Measurements from ENCODE around the gene GPR183.

DNA sequence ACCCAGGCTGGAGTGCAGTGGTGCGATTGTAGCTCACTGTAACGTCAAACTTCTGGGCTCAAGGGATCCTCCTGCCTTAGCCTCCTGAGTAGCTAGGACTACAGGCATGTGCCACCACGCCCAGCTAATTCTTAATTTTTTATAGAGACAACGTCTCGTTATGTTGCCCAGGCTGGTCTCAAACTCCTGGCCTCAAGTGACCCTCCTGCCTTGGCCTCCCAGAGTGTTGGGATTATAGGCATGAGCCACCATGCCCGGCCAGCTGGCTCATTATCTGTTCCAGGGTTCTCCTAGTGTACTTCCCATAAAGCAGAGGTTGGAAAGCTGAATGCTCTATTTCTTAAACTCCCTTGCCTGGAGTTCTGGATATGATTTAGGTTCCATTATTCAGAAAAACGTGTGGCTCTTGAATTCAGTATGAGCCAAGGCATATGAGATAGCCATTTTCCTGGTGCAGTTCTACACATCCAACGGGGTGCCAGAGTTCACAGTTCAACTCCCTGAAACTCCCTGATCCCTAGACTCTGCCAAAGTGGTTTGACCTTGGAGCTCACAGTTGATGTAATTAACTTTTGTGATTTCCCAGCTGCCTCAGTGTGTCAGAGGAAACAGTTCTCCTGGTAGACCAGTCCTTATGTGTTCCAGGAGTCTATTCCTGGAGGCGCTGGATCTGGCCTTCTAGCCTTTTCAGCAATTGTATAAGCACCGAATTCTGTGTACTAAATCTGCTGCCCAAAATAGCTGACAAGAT is 21.6 kb downstream of the GPR183 start:
- TF ChIP-seq POLR2A (IDR thresholded peaks at IDR 0.05; ENCODE audit: low read length) (no peak), GATA1 (IDR thresholded peaks at IDR 0.05; ENCODE audit: low read depth, low read length) (no peak)
